GM12892 (cell line): ENCODE measurements around the gene KCNK10.
A peak's percentile ranks its signal among the peaks of the same experiment; 100 is the strongest.

Experiments
- DNase-seq: peaks from one replicate; pipeline ENCODE4 v3.0.0; 2011; ENCODE audit not compliant: insufficient read length
- FAIRE-seq: peaks from 2 replicates; lab custom pipeline; 2011; peaks lifted over from hg19 to GRCh38; lab: Jason Lieb, UNC
- POLR2A ChIP-seq: IDR thresholded peaks from 2 replicates; pipeline ENCODE4 v1.6.1; 2011; ENCODE audit warnings: low read depth, low read length, control low read depth
- POLR2AphosphoS5 ChIP-seq: IDR thresholded peaks from 2 replicates; pipeline ENCODE4 v1.6.1; 2011; ENCODE audit warnings: low read depth, low read length, control low read depth
- TAF1 ChIP-seq: IDR thresholded peaks from 2 replicates; pipeline ENCODE4 v1.6.1; 2011; ENCODE audit warnings: low read depth, mild to moderate bottlenecking, control low read depth, low read length, borderline replicate concordance

Gene KCNK10

GRCh38 chr14:88340357-88340756 lies 17.3 kb upstream of the KCNK10 start:
- no peak for TF ChIP-seq POLR2AphosphoS5
- TF ChIP-seq POLR2A = no peak
- TF ChIP-seq TAF1 = no peak

GRCh38 chr14:88333036-88333435 lies 10.0 kb upstream of the KCNK10 start:
- TF ChIP-seq POLR2A (no peak), TAF1 (no peak), POLR2AphosphoS5 (no peak)
- FAIRE-seq (no peak), DNase-seq (no peak)

More at GRCh38 chr14:88340357-88340756, 17.3 kb upstream of the KCNK10 start:
- no peak for FAIRE-seq
- DNase-seq = no peak

- no peak for DNase-seq
- TF ChIP-seq TAF1 (no peak), POLR2A (no peak), POLR2AphosphoS5 (no peak)
- no peak for FAIRE-seq
Observed at GRCh38 chr14:88327497-88327896, 4.4 kb upstream of the KCNK10 start.

- no peak for DNase-seq
- no peak for FAIRE-seq
- no peak for TF ChIP-seq POLR2A
- TF ChIP-seq TAF1 = no peak
- TF ChIP-seq POLR2AphosphoS5 = no peak
Observed at GRCh38 chr14:88326352-88327103, 3.5 kb upstream of the KCNK10 start.

GRCh38 chr14:88325883-88326282 lies 2.8 kb upstream of the KCNK10 start:
- no peak for FAIRE-seq
- no peak for TF ChIP-seq POLR2A
- no peak for TF ChIP-seq POLR2AphosphoS5
- no peak for TF ChIP-seq TAF1
- no peak for DNase-seq

- DNase-seq = no peak
- no peak for TF ChIP-seq POLR2A
- TF ChIP-seq POLR2AphosphoS5 = no peak
- TF ChIP-seq TAF1 = no peak
- FAIRE-seq = no peak
Observed at GRCh38 chr14:88324930-88325329, 1.9 kb upstream of the KCNK10 start.

GRCh38 chr14:88324491-88324890 lies 1.4 kb upstream of the KCNK10 start:
- no peak for FAIRE-seq

GRCh38 chr14:88323523-88324199 lies 592 bp upstream of the KCNK10 start:
- DNase-seq (peak; percentile 73), FAIRE-seq (no peak)
- no peak for TF ChIP-seq POLR2A
- TF ChIP-seq POLR2AphosphoS5 = no peak
- TF ChIP-seq TAF1 = no peak

More at GRCh38 chr14:88324491-88324890, 1.4 kb upstream of the KCNK10 start:
- no peak for DNase-seq
- TF ChIP-seq POLR2AphosphoS5 (no peak), TAF1 (no peak), POLR2A (no peak)

GRCh38 chr14:88322504-88323085 lies 474 bp downstream of the KCNK10 start:
- FAIRE-seq = no peak
- no peak for DNase-seq

GRCh38 chr14:88321692-88322503 lies 1.2 kb downstream of the KCNK10 start:
- FAIRE-seq = no peak
- TF ChIP-seq POLR2AphosphoS5 (no peak), POLR2A (no peak), TAF1 (no peak)
- DNase-seq = no peak

More at GRCh38 chr14:88322504-88323085, 474 bp downstream of the KCNK10 start:
- TF ChIP-seq TAF1 (no peak), POLR2A (no peak), POLR2AphosphoS5 (no peak)

- DNase-seq (no peak), FAIRE-seq (no peak)
- no peak for TF ChIP-seq POLR2A
- TF ChIP-seq POLR2AphosphoS5 = no peak
- TF ChIP-seq TAF1 = no peak
Observed at GRCh38 chr14:88318406-88318805, 4.7 kb downstream of the KCNK10 start.
